Keratinocyte (primary cell): ENCODE measurements around the gene RBM34. TPM values are rescaled to one million over a fixed set of nuclear protein-coding genes. Genes with fewer than 3 reads are reported as not detected.
"Not testable (repeated sequence)": the region's sequence is repeated elsewhere in the genome, so short reads cannot be mapped to it uniquely, and the experiment has no call there.

Source experiments
- DNase-seq: peaks from one replicate; pipeline ENCODE4 v3.0.0-alpha.2; 2011; ENCODE audit warnings: low read depth, missing footprints, low spot score
- FAIRE-seq: peaks from 2 replicates; lab custom pipeline; 2011; peaks lifted over from hg19 to GRCh38; lab: Jason Lieb, UNC
- H2AFZ ChIP-seq: 2 replicates; pipeline ENCODE4 v1.6.0; 2012; ENCODE audit warnings: low read length, control low read depth, inconsistent platforms; ENCODE audit not compliant: control insufficient read depth
- H3K27ac ChIP-seq: 2 replicates; pipeline ENCODE4 v1.5.1; 2011; ENCODE audit warnings: low read length; ENCODE audit not compliant: control insufficient read depth, insufficient read depth
- H3K27me3 ChIP-seq: 3 replicates; pipeline ENCODE4 v1.6.0; 2011; ENCODE audit warnings: low read length; ENCODE audit not compliant: control insufficient read depth, insufficient read depth; ENCODE audit errors: extremely low read depth
- H3K36me3 ChIP-seq, 2 experiments: 2 replicates in 1 of 2; 3 replicates in 1 of 2; pipeline ENCODE4 v1.5.1; 2011; ENCODE audit warnings: low read length in 2 of 2, mild to moderate bottlenecking in 1 of 2; ENCODE audit not compliant: control insufficient read depth in 2 of 2, insufficient read depth in 2 of 2; ENCODE audit errors: extremely low read depth in 1 of 2
- H3K4me1 ChIP-seq: 3 replicates; pipeline ENCODE4 v1.5.1; 2011; ENCODE audit warnings: low read length; ENCODE audit not compliant: control insufficient read depth, insufficient read depth; ENCODE audit errors: extremely low read depth
- H3K4me2 ChIP-seq: 3 replicates; pipeline ENCODE4 v1.6.0; 2011; ENCODE audit warnings: low read depth, low read length; ENCODE audit not compliant: control insufficient read depth, insufficient read depth; ENCODE audit errors: extremely low read depth
- H3K4me3 ChIP-seq, 3 experiments: fragments of 200-600 bp in 1 of 3; sonication (generic) in 1 of 3; 2 replicates in 2 of 3; 3 replicates in 1 of 3; pipeline ENCODE4 v1.5.1; 2011 to 2016; ENCODE audit warnings: low read length in 3 of 3, mild to moderate bottlenecking in 3 of 3, control low read depth in 2 of 3, inconsistent platforms in 1 of 3, low read depth in 1 of 3, mixed read lengths in 1 of 3, mixed run types in 1 of 3, moderate library complexity in 1 of 3; ENCODE audit not compliant: control insufficient read depth in 2 of 3, insufficient read depth in 2 of 3; ENCODE audit errors: extremely low read depth in 1 of 3
- H3K79me2 ChIP-seq: 2 replicates; pipeline ENCODE4 v1.6.0; 2012; ENCODE audit warnings: low read length; ENCODE audit not compliant: control insufficient read depth, insufficient read depth
- H3K9ac ChIP-seq: 3 replicates; pipeline ENCODE4 v1.6.0; 2011; ENCODE audit warnings: low read length; ENCODE audit not compliant: control insufficient read depth, insufficient read depth; ENCODE audit errors: extremely low read depth
- H3K9me1 ChIP-seq: 3 replicates; pipeline ENCODE4 v1.6.0; 2011; ENCODE audit warnings: low read length; ENCODE audit not compliant: control insufficient read depth, insufficient read depth; ENCODE audit errors: extremely low read depth
- H3K9me3 ChIP-seq: 2 replicates; pipeline ENCODE4 v1.5.1; 2012; ENCODE audit warnings: low read depth, low read length; ENCODE audit not compliant: control insufficient read depth
- H4K20me1 ChIP-seq: 3 replicates; pipeline ENCODE4 v1.6.0; 2011; ENCODE audit warnings: low read length; ENCODE audit not compliant: control insufficient read depth, insufficient read depth; ENCODE audit errors: extremely low read depth
- EZH2 ChIP-seq: IDR thresholded peaks from one replicate; pipeline ENCODE4 v1.6.1; 2012; ENCODE audit warnings: inconsistent platforms, mild to moderate bottlenecking, low read length, moderate library complexity
- dilution Hi-C: fragments of 300-500 bp; cut with MboI; formaldehyde crosslinking; loops from one replicate; pipeline ENCODE4 v1.7.0; 2020; ENCODE audit warnings: low sequenced_read_pairs; ENCODE audit not compliant: extremely low pct_ligation_motif_present
- polyA plus RNA-seq, 5 experiments: library from polyadenylated mRNA; depleted of rRNA in 3 of 5; stranded (reverse) in 3 of 5; stranded (forward) in 1 of 5; unstranded in 1 of 5; fragments of >200 nt; gene quantifications; 1 replicate in 1 of 5; 2 replicates in 3 of 5; 3 replicates in 1 of 5; pipeline versions ENCODE4 v1.2.1 to v1.2.3, GENCODE V29; 2011 to 2012; ENCODE audit warnings: missing spikeins in 2 of 5, low read depth in 1 of 5, low replicate concordance in 1 of 5
- TF ChIP-seq, protein P1 (sequence below), 3 experiments: IDR thresholded peaks in 1 of 3; conservative IDR thresholded peaks in 1 of 3; optimal IDR thresholded peaks in 1 of 3; 2 replicates in 2 of 3; 3 replicates in 1 of 3; pipeline versions ENCODE3 to v1.5.1; 2011; ENCODE audit warnings: low read length in 3 of 3, mild to moderate bottlenecking in 3 of 3, moderate library complexity in 2 of 3, control low read depth in 1 of 3, inconsistent platforms in 1 of 3; ENCODE audit not compliant: insufficient read depth in 2 of 3; ENCODE audit errors: extremely low read depth in 1 of 3

RBM34 gene
- polyA plus RNA-seq, 1 donor (not counting 4 experiments of a cell fraction or from before 2014, with no cell fraction given) = 39.3 TPM

GRCh38 chr1:235088430-235088829 lies 72.6 kb downstream of the RBM34 start:
- no peaks in the 10 kb centered on the region for H3K36me3 ChIP-seq
- H3K4me3 ChIP-seq = no peak overlapping the region
- DNase-seq (no peak), FAIRE-seq (no peak)
- peaks cover 10% of the 10 kb centered on the region for H3K4me1 ChIP-seq
- no peak overlapping the region for H3K27ac ChIP-seq
- no peaks in the 10 kb centered on the region for H3K9me3 ChIP-seq
- H2AFZ ChIP-seq = no peak overlapping the region
- no peaks in the 10 kb centered on the region for H3K9me1 ChIP-seq
- H3K4me2 ChIP-seq = no peak overlapping the region
- H3K27me3 ChIP-seq = no peaks in the 10 kb centered on the region
- TF ChIP-seq, protein P1, sequence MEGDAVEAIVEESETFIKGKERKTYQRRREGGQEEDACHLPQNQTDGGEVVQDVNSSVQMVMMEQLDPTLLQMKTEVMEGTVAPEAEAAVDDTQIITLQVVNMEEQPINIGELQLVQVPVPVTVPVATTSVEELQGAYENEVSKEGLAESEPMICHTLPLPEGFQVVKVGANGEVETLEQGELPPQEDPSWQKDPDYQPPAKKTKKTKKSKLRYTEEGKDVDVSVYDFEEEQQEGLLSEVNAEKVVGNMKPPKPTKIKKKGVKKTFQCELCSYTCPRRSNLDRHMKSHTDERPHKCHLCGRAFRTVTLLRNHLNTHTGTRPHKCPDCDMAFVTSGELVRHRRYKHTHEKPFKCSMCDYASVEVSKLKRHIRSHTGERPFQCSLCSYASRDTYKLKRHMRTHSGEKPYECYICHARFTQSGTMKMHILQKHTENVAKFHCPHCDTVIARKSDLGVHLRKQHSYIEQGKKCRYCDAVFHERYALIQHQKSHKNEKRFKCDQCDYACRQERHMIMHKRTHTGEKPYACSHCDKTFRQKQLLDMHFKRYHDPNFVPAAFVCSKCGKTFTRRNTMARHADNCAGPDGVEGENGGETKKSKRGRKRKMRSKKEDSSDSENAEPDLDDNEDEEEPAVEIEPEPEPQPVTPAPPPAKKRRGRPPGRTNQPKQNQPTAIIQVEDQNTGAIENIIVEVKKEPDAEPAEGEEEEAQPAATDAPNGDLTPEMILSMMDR (optimal IDR thresholded peaks at IDR 0.05 in 1 of 3, IDR thresholded peaks at IDR 0.05 in 1 of 3, conservative IDR thresholded peaks at IDR 0.05 in 1 of 3; ENCODE audit: extremely low read depth in 1 of 3, insufficient read depth in 2 of 3, low read length in 3 of 3) = no peak
- no peak for TF ChIP-seq EZH2
- H3K9ac ChIP-seq = no peak overlapping the region
- H3K79me2 ChIP-seq = no peaks in the 10 kb centered on the region
- H4K20me1 ChIP-seq = no peaks in the 10 kb centered on the region
- dilution Hi-C loops = no loop called here

DNA sequence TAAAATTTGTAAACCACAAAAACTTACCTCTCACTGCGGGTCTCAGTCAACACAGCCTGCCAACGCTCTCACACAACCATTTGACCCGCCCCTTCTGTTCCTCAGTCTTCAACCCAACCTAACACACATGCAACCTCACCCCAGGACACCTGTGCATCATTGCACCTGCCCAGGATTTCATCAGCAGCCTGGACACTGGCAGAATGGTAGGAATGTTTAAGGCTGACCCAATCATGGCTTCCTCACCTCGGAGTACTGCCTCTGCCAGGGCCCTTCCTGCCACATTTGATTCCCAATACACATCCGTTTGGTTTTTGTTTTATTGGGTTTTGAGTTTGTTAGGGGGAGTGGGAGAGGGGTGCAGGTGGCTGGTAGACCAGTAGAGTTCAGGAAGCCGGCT lies 73.1 kb downstream of the RBM34 start:
- Histone ChIP-seq H3K9ac (no peak overlapping the region), H3K27me3 (no peaks in the 10 kb centered on the region), H3K9me1 (no peaks in the 10 kb centered on the region), H3K4me3 (no peak overlapping the region), H3K4me2 (no peak overlapping the region), H3K27ac (no peak overlapping the region), H3K9me3 (no peaks in the 10 kb centered on the region), H3K4me1 (peaks cover 14% of the 10 kb centered on the region), H2AFZ (no peak overlapping the region), H3K79me2 (no peaks in the 10 kb centered on the region), H4K20me1 (no peaks in the 10 kb centered on the region), H3K36me3 (no peaks in the 10 kb centered on the region)
- FAIRE-seq (no peak), DNase-seq (no peak)
- dilution Hi-C loops = no loop called here
- TF ChIP-seq, protein P1 (optimal IDR thresholded peaks at IDR 0.05 in 1 of 3, IDR thresholded peaks at IDR 0.05 in 1 of 3, conservative IDR thresholded peaks at IDR 0.05 in 1 of 3; ENCODE audit: extremely low read depth in 1 of 3, insufficient read depth in 2 of 3, low read length in 3 of 3) = no peak
- TF ChIP-seq EZH2 = no peak

- H2AFZ ChIP-seq, H3K27me3 ChIP-seq, H3K4me3 ChIP-seq, H4K20me1 ChIP-seq, H3K9ac ChIP-seq, dilution Hi-C loops, H3K9me1 ChIP-seq, H3K79me2 ChIP-seq, H3K4me2 ChIP-seq, DNase-seq, H3K27ac ChIP-seq, H3K36me3 ChIP-seq, FAIRE-seq, H3K9me3 ChIP-seq: not testable (repeated sequence)
- peaks cover 14% of the 10 kb centered on the region for H3K4me1 ChIP-seq
Measured at GRCh38 chr1:235085411-235086117, 75.5 kb downstream of the RBM34 start.
